H1 (cell line): ENCODE data around the gene ATPAF2. TPM values are rescaled to one million over a fixed set of nuclear protein-coding genes. Genes with fewer than 3 reads are reported as not detected.

ENCODE experiments used
- KDM4A ChIP-seq: IDR thresholded peaks from one replicate; pipeline ENCODE4 v1.7.1; 2012; ENCODE audit warnings: low read depth, mild to moderate bottlenecking, moderate library complexity, low read length, inconsistent platforms; ENCODE audit not compliant: severe bottlenecking
- POLR2AphosphoS5 ChIP-seq: IDR thresholded peaks from 2 replicates; pipeline ENCODE4 v1.6.1; 2011; ENCODE audit warnings: low read depth, low read length
- RFX5 ChIP-seq: IDR thresholded peaks from 2 replicates; pipeline ENCODE4 v1.6.1; 2011; ENCODE audit warnings: low read depth, low read length, improper control_type of control experiment, borderline replicate concordance
- RNF2 ChIP-seq: fragments of 200-900, 300-1000 bp; sonication (generic); IDR thresholded peaks from 2 replicates; pipeline ENCODE4 v1.7.1; 2016; ENCODE audit warnings: borderline replicate concordance, low read depth, mild to moderate bottlenecking, antibody characterized with exemption, low read length; ENCODE audit not compliant: poor library complexity, severe bottlenecking; ENCODE audit errors: missing control alignments
- SIX5 ChIP-seq: IDR thresholded peaks from 2 replicates; pipeline ENCODE4 v1.6.1; 2011; ENCODE audit warnings: mild to moderate bottlenecking, low read depth, low read length
- TAF1 ChIP-seq: IDR thresholded peaks from 2 replicates; pipeline ENCODE4 v1.6.1; 2011; ENCODE audit warnings: mild to moderate bottlenecking, low read depth, low read length
- TBP ChIP-seq: IDR thresholded peaks from 2 replicates; pipeline ENCODE4 v1.6.1; 2011; ENCODE audit warnings: low read depth, low read length, improper control_type of control experiment
- polyA plus RNA-seq, 7 experiments: library from polyadenylated mRNA; depleted of rRNA in 3 of 7; stranded (reverse) in 5 of 7; unstranded in 2 of 7; fragments of >200 nt in 5 of 7; fragments of 200-250 nt in 2 of 7; gene quantifications; 1 replicate in 5 of 7; 2 replicates in 1 of 7; 4 replicates in 1 of 7; pipeline versions ENCODE4 v1.2.1 to v1.2.3, GENCODE V29; 2011 to 2013; ENCODE audit warnings: missing spikeins in 2 of 7, mixed read lengths in 2 of 7
- total RNA-seq: library from RNA; stranded (reverse); fragmentation: NEBNext Ultra II Directional; extraction: Animal tissue kit (Norgen Biotek cat#: 25700); gene quantifications from 2 replicates; pipeline ENCODE4 v1.2.1, GENCODE V29; 2021
- TF ChIP-seq, protein P1 (sequence below): fragments of 300-600 bp; sonication (generic); IDR thresholded peaks from 2 replicates; pipeline ENCODE4 v1.7.1; 2012; ENCODE audit warnings: low read length, moderate library complexity, mild to moderate bottlenecking, inconsistent platforms; ENCODE audit not compliant: insufficient replicate concordance

Gene ATPAF2
- total and polyA plus RNA-seq, 2 of the 8 experiments (the other 6 are each of a cell fraction or from before 2014, with no cell fraction given): 19.6 to 22.9 TPM

- TF ChIP-seq, protein P1, sequence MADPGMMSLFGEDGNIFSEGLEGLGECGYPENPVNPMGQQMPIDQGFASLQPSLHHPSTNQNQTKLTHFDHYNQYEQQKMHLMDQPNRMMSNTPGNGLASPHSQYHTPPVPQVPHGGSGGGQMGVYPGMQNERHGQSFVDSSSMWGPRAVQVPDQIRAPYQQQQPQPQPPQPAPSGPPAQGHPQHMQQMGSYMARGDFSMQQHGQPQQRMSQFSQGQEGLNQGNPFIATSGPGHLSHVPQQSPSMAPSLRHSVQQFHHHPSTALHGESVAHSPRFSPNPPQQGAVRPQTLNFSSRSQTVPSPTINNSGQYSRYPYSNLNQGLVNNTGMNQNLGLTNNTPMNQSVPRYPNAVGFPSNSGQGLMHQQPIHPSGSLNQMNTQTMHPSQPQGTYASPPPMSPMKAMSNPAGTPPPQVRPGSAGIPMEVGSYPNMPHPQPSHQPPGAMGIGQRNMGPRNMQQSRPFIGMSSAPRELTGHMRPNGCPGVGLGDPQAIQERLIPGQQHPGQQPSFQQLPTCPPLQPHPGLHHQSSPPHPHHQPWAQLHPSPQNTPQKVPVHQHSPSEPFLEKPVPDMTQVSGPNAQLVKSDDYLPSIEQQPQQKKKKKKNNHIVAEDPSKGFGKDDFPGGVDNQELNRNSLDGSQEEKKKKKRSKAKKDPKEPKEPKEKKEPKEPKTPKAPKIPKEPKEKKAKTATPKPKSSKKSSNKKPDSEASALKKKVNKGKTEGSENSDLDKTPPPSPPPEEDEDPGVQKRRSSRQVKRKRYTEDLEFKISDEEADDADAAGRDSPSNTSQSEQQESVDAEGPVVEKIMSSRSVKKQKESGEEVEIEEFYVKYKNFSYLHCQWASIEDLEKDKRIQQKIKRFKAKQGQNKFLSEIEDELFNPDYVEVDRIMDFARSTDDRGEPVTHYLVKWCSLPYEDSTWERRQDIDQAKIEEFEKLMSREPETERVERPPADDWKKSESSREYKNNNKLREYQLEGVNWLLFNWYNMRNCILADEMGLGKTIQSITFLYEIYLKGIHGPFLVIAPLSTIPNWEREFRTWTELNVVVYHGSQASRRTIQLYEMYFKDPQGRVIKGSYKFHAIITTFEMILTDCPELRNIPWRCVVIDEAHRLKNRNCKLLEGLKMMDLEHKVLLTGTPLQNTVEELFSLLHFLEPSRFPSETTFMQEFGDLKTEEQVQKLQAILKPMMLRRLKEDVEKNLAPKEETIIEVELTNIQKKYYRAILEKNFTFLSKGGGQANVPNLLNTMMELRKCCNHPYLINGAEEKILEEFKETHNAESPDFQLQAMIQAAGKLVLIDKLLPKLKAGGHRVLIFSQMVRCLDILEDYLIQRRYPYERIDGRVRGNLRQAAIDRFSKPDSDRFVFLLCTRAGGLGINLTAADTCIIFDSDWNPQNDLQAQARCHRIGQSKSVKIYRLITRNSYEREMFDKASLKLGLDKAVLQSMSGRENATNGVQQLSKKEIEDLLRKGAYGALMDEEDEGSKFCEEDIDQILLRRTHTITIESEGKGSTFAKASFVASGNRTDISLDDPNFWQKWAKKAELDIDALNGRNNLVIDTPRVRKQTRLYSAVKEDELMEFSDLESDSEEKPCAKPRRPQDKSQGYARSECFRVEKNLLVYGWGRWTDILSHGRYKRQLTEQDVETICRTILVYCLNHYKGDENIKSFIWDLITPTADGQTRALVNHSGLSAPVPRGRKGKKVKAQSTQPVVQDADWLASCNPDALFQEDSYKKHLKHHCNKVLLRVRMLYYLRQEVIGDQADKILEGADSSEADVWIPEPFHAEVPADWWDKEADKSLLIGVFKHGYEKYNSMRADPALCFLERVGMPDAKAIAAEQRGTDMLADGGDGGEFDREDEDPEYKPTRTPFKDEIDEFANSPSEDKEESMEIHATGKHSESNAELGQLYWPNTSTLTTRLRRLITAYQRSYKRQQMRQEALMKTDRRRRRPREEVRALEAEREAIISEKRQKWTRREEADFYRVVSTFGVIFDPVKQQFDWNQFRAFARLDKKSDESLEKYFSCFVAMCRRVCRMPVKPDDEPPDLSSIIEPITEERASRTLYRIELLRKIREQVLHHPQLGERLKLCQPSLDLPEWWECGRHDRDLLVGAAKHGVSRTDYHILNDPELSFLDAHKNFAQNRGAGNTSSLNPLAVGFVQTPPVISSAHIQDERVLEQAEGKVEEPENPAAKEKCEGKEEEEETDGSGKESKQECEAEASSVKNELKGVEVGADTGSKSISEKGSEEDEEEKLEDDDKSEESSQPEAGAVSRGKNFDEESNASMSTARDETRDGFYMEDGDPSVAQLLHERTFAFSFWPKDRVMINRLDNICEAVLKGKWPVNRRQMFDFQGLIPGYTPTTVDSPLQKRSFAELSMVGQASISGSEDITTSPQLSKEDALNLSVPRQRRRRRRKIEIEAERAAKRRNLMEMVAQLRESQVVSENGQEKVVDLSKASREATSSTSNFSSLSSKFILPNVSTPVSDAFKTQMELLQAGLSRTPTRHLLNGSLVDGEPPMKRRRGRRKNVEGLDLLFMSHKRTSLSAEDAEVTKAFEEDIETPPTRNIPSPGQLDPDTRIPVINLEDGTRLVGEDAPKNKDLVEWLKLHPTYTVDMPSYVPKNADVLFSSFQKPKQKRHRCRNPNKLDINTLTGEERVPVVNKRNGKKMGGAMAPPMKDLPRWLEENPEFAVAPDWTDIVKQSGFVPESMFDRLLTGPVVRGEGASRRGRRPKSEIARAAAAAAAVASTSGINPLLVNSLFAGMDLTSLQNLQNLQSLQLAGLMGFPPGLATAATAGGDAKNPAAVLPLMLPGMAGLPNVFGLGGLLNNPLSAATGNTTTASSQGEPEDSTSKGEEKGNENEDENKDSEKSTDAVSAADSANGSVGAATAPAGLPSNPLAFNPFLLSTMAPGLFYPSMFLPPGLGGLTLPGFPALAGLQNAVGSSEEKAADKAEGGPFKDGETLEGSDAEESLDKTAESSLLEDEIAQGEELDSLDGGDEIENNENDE: no peak
- no peak for TF ChIP-seq RFX5
- TF ChIP-seq RNF2: no peak
- TF ChIP-seq TBP: no peak
- TF ChIP-seq KDM4A: no peak
- no peak for TF ChIP-seq SIX5
- no peak for TF ChIP-seq TAF1
- no peak for TF ChIP-seq POLR2AphosphoS5
Measured at GRCh38 chr17:18025945-18026776, 12.8 kb downstream of the ATPAF2 start (continued).
